NT2/D1 (cell line): Measurements from ENCODE around the gene RIMS1.

Experiments used
- YY1 ChIP-seq: IDR thresholded peaks from 2 replicates; pipeline ENCODE4 v1.6.1; 2011; ENCODE audit not compliant: insufficient read length, insufficient read depth
- ZNF274 ChIP-seq: IDR thresholded peaks from 2 replicates; pipeline ENCODE4 v1.6.1; 2011; ENCODE audit warnings: mild to moderate bottlenecking, low read depth, low read length

DNA sequence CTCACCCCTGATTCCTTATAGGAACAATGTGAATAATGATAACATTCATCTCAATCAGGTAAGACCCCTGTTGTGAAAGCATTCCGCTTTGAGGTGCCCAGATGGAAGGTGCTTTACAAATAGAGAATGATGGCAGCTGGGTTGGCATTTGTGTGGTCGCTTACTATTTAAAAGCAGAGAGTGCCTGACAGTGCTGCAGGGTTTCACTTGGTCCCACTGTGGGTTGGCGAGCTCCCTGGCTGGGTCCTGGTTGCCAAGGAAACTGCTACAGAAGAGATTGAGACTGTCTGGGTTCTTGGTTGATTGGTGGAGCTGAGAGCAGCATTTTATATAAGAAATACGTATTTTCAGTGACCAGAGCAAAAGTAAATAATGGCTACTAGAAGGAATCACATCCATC, 528.3 kb downstream of the RIMS1 start:
- TF ChIP-seq YY1 (no peak), ZNF274 (no peak)
